HepG2 (cell line): ENCODE results near the gene WIF1. TPM values are rescaled to one million over a fixed set of nuclear protein-coding genes. Genes with fewer than 3 reads are reported as not detected.

Experiments used
- AKAP8 ChIP-seq: sonication (generic); formaldehyde crosslinking; IDR thresholded peaks from 2 replicates; pipeline ENCODE4 v1.5.1; 2020; ENCODE audit warnings: mild to moderate bottlenecking, missing genetic modification reagents
- CBX5 ChIP-seq: sonication (generic); formaldehyde crosslinking; IDR thresholded peaks from 2 replicates; pipeline ENCODE4 v1.4.0; 2020; ENCODE audit warnings: missing genetic modification reagents, borderline replicate concordance
- CHCHD3 ChIP-seq: sonication (generic); formaldehyde crosslinking; IDR thresholded peaks from 2 replicates; pipeline ENCODE4 v1.8.0; 2022; ENCODE audit warnings: mild to moderate bottlenecking, missing genetic modification reagents, moderate library complexity
- CREM ChIP-seq, 2 experiments: sonication (generic) in 1 of 2; formaldehyde crosslinking in 1 of 2; IDR thresholded peaks; 2 replicates each; pipeline versions ENCODE4 v1.4.0 to v1.6.1; 2016 to 2020; ENCODE audit warnings: antibody characterized with exemption in 1 of 2, mild to moderate bottlenecking in 1 of 2, missing genetic modification reagents in 1 of 2
- EP300 ChIP-seq, 3 experiments: sonication (generic) in 1 of 3; formaldehyde crosslinking in 1 of 3; IDR thresholded peaks; 2 replicates each; pipeline versions ENCODE4 v1.5.1 to v1.6.1; 2011 to 2020; ENCODE audit warnings: low read depth in 2 of 3, low read length in 2 of 3, borderline replicate concordance in 1 of 3, improper control_type of control experiment in 1 of 3, mild to moderate bottlenecking in 1 of 3, missing genetic modification reagents in 1 of 3, moderate library complexity in 1 of 3
- KLF9 ChIP-seq: IDR thresholded peaks from 2 replicates; pipeline ENCODE4 v1.6.1; 2016; ENCODE audit warnings: low read depth
- MTF1 ChIP-seq: sonication (generic); formaldehyde crosslinking; IDR thresholded peaks from 2 replicates; pipeline ENCODE4 v1.5.0; 2020; ENCODE audit warnings: missing genetic modification reagents
- NCOA2 ChIP-seq: sonication (generic); formaldehyde crosslinking; IDR thresholded peaks from 2 replicates; pipeline ENCODE4 v1.8.0; 2022; ENCODE audit warnings: inconsistent platforms
- NCOA5 ChIP-seq: sonication (generic); formaldehyde crosslinking; IDR thresholded peaks from 2 replicates; pipeline ENCODE4 v1.4.0; 2020; ENCODE audit warnings: missing genetic modification reagents
- SOX6 ChIP-seq, 2 experiments: fragments of 450-650 bp in 1 of 2; sonication (generic) in 1 of 2; formaldehyde crosslinking in 1 of 2; IDR thresholded peaks; 2 replicates each; pipeline versions ENCODE4 v1.4.0 to v1.6.1; 2017 to 2020; ENCODE audit warnings: antibody characterized with exemption in 1 of 2, mild to moderate bottlenecking in 1 of 2, missing genetic modification reagents in 1 of 2
- TCF7 ChIP-seq: sonication (generic); IDR thresholded peaks from 2 replicates; pipeline ENCODE4 v1.6.1; 2016; ENCODE audit warnings: antibody characterized with exemption, low read depth
- ZBTB7B ChIP-seq: sonication (generic); formaldehyde crosslinking; IDR thresholded peaks from 2 replicates; pipeline ENCODE4 v1.4.0; 2020; ENCODE audit warnings: missing genetic modification reagents
- ZNF496 ChIP-seq: sonication (generic); formaldehyde crosslinking; IDR thresholded peaks from 2 replicates; pipeline ENCODE4 v1.8.1; 2023; ENCODE audit warnings: mild to moderate bottlenecking, moderate library complexity, missing genetic modification reagents; ENCODE audit not compliant: insufficient replicate concordance
- ZNF530 ChIP-seq: sonication (generic); formaldehyde crosslinking; IDR thresholded peaks from 2 replicates; pipeline ENCODE4 v1.5.0; 2020; ENCODE audit warnings: low read depth, mild to moderate bottlenecking, missing genetic modification reagents
- ZNF839 ChIP-seq: sonication (generic); formaldehyde crosslinking; IDR thresholded peaks from 2 replicates; pipeline ENCODE4 v1.4.0; 2020; ENCODE audit warnings: missing genetic modification reagents, mild to moderate bottlenecking, borderline replicate concordance
- ZZZ3 ChIP-seq: sonication (generic); formaldehyde crosslinking; IDR thresholded peaks from 2 replicates; pipeline ENCODE4 v1.4.0; 2020; ENCODE audit warnings: missing genetic modification reagents, mild to moderate bottlenecking, borderline replicate concordance
- polyA plus RNA-seq, 8 experiments: library from polyadenylated mRNA; depleted of rRNA in 3 of 8; stranded (reverse) in 7 of 8; unstranded in 1 of 8; fragments of >200 nt; fragmentation: Illumina TruSeq in 4 of 8; extraction: Trizol in 4 of 8; gene quantifications; 2 replicates each; pipeline versions ENCODE4 v1.2.1 to v1.2.3, GENCODE V29; 2011 to 2016; ENCODE audit warnings: low read depth in 4 of 8, missing spikeins in 1 of 8, mixed read lengths in 1 of 8; ENCODE audit not compliant: insufficient read depth in 1 of 8
- total RNA-seq, 5 experiments: library from RNA; depleted of rRNA; stranded (reverse); fragments of >200 nt; fragmentation: Illumina TruSeq; extraction: Trizol; gene quantifications; 2 replicates each; pipeline ENCODE4 v1.2.3, GENCODE V29; 2016; ENCODE audit warnings: low read depth in 1 of 5
- TF ChIP-seq, protein P1 (sequence below): sonication (generic); formaldehyde crosslinking; conservative IDR thresholded peaks from 2 replicates; pipeline ENCODE4 v1.4.0; 2020; ENCODE audit warnings: missing genetic modification reagents
- TF ChIP-seq, protein P2 (sequence below): sonication (generic); formaldehyde crosslinking; IDR thresholded peaks from 2 replicates; pipeline ENCODE4 v1.9.0; 2021; ENCODE audit warnings: missing genetic modification reagents, mild to moderate bottlenecking, borderline replicate concordance
- TF ChIP-seq, protein P3 (sequence below): sonication (generic); formaldehyde crosslinking; IDR thresholded peaks from 2 replicates; pipeline ENCODE4 v1.8.1; 2023; ENCODE audit warnings: mild to moderate bottlenecking, inconsistent platforms, moderate library complexity, missing genetic modification reagents, borderline replicate concordance
- TF ChIP-seq, protein P4 (sequence below): sonication (generic); formaldehyde crosslinking; IDR thresholded peaks from 2 replicates; pipeline ENCODE4 v1.9.0; 2021; ENCODE audit warnings: missing genetic modification reagents, borderline replicate concordance

WIF1 gene
- total and polyA plus RNA-seq, 2 of the 13 experiments (the other 11 are each of a cell fraction or from before 2014, with no cell fraction given): not detected

DNA sequence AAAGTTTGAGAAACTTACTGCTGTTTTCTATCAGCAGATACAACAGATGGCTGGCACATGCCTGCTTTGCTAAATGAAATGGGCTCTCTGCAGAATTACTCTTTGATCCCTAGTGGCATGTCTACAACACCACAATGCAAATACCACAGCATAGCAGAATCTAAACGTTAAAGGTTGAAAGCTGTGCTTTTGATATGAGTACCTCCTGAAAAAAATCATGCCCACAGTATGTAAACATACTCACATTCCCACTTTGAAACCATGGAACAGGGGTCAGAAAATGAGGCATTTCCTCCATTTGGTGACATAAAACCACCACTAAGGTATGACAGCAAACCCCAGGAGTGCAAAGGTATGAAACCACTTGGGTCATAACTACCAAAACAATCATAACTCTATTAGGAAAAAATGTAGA lies 7.5 kb downstream of the WIF1 start (continued):
- TF ChIP-seq, protein P1, sequence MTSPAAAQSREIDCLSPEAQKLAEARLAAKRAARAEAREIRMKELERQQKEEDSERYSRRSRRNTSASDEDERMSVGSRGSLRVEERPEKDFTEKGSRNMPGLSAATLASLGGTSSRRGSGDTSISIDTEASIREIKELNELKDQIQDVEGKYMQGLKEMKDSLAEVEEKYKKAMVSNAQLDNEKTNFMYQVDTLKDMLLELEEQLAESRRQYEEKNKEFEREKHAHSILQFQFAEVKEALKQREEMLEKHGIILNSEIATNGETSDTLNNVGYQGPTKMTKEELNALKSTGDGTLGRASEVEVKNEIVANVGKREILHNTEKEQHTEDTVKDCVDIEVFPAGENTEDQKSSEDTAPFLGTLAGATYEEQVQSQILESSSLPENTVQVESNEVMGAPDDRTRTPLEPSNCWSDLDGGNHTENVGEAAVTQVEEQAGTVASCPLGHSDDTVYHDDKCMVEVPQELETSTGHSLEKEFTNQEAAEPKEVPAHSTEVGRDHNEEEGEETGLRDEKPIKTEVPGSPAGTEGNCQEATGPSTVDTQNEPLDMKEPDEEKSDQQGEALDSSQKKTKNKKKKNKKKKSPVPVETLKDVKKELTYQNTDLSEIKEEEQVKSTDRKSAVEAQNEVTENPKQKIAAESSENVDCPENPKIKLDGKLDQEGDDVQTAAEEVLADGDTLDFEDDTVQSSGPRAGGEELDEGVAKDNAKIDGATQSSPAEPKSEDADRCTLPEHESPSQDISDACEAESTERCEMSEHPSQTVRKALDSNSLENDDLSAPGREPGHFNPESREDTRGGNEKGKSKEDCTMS: no peak
- TF ChIP-seq, protein P2, sequence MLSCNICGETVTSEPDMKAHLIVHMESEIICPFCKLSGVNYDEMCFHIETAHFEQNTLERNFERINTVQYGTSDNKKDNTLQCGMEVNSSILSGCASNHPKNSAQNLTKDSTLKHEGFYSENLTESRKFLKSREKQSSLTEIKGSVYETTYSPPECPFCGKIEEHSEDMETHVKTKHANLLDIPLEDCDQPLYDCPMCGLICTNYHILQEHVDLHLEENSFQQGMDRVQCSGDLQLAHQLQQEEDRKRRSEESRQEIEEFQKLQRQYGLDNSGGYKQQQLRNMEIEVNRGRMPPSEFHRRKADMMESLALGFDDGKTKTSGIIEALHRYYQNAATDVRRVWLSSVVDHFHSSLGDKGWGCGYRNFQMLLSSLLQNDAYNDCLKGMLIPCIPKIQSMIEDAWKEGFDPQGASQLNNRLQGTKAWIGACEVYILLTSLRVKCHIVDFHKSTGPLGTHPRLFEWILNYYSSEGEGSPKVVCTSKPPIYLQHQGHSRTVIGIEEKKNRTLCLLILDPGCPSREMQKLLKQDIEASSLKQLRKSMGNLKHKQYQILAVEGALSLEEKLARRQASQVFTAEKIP (CRISPR knock-in tag): no peak
- TF ChIP-seq AKAP8 (CRISPR knock-in tag) (no peak), SOX6 (IDR thresholded peaks at IDR 0.05) (no peak), SOX6 (CRISPR knock-in tag; IDR thresholded peaks at IDR 0.05) (peak; percentile 26; the same call in 1 of the 2 replicates), MTF1 (no peak), CHCHD3 (no peak), CBX5 (CRISPR knock-in tag) (no peak), KLF9 (CRISPR knock-in tag) (no peak), NCOA2 (CRISPR knock-in tag) (peak; percentile 41; the same call in 1 of the 2 replicates), CREM (IDR thresholded peaks at IDR 0.05) (peak; percentile 56), CREM (CRISPR knock-in tag; IDR thresholded peaks at IDR 0.05) (no peak), NCOA5 (CRISPR knock-in tag) (no peak), ZNF530 (CRISPR knock-in tag) (no peak), ZNF496 (CRISPR knock-in tag) (no peak), ZZZ3 (CRISPR knock-in tag) (no peak), EP300 (IDR thresholded peaks at IDR 0.05; ENCODE audit: low read depth in 2 of 2, low read length in 2 of 2) (peak; percentile 35 to 42; a peak in 2 of 4 replicates), EP300 (CRISPR knock-in tag; IDR thresholded peaks at IDR 0.05; ENCODE audit: borderline replicate concordance) (peak; percentile 73), ZNF839 (CRISPR knock-in tag) (no peak), TCF7 (peak; percentile 81), ZBTB7B (CRISPR knock-in tag) (no peak)
- TF ChIP-seq, protein P3, sequence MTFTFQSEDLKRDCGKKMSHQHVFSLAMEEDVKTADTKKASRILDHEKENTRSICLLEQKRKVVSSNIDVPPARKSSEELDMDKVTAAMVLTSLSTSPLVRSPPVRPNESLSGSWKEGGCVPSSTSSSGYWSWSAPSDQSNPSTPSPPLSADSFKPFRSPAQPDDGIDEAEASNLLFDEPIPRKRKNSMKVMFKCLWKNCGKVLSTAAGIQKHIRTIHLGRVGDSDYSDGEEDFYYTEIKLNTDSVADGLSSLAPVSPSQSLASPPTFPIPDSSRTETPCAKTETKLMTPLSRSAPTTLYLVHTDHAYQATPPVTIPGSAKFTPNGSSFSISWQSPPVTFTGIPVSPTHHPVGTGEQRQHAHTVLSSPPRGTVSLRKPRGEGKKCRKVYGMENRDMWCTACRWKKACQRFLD (CRISPR knock-in tag): no peak
- TF ChIP-seq, protein P4, sequence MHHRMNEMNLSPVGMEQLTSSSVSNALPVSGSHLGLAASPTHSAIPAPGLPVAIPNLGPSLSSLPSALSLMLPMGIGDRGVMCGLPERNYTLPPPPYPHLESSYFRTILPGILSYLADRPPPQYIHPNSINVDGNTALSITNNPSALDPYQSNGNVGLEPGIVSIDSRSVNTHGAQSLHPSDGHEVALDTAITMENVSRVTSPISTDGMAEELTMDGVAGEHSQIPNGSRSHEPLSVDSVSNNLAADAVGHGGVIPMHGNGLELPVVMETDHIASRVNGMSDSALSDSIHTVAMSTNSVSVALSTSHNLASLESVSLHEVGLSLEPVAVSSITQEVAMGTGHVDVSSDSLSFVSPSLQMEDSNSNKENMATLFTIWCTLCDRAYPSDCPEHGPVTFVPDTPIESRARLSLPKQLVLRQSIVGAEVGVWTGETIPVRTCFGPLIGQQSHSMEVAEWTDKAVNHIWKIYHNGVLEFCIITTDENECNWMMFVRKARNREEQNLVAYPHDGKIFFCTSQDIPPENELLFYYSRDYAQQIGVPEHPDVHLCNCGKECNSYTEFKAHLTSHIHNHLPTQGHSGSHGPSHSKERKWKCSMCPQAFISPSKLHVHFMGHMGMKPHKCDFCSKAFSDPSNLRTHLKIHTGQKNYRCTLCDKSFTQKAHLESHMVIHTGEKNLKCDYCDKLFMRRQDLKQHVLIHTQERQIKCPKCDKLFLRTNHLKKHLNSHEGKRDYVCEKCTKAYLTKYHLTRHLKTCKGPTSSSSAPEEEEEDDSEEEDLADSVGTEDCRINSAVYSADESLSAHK (CRISPR knock-in tag): no peak
